WTC11 (cell line): ENCODE results near the gene USP4. TPM values are rescaled to one million over a fixed set of nuclear protein-coding genes. Genes with fewer than 3 reads are reported as not detected.
A peak's percentile ranks its signal among the peaks of the same experiment; 100 is the strongest.

Experiments used
- ATAC-seq: fragments of 200-7000 bp; cut with Tn5 transposase; 2 replicates; pipeline ENCODE4 v1.10.0; 2021; ENCODE audit warnings: mild to moderate bottlenecking, moderate library complexity
- CTCF ChIA-PET: fragments of 300-600 bp; sonication (Branson Sonifier 250); formaldehyde crosslinking; loops from one replicate; lab custom pipeline; 2021; ENCODE audit warnings: antibody characterized with exemption; lab: Charles Lee
- POLR2A ChIA-PET: fragments of 350-600 bp; sonication (Branson Sonifier 250); formaldehyde crosslinking; loops from one replicate; lab custom pipeline; 2021; ENCODE audit warnings: antibody characterized with exemption; lab: Charles Lee
- DNase-seq: peaks from one replicate; pipeline ENCODE4 v3.0.0; 2021; ENCODE audit warnings: low spot score
- H3K27ac Mint-ChIP-seq: 2 replicates; pipeline ENCODE4 v1.8.0; 2021; ENCODE audit warnings: mixed read lengths
- H3K27me3 Mint-ChIP-seq: 2 replicates; pipeline ENCODE4 v1.8.0; 2021; ENCODE audit warnings: low read depth, mild to moderate bottlenecking, moderate library complexity, mixed read lengths
- H3K36me3 Mint-ChIP-seq: 2 replicates; pipeline ENCODE4 v1.8.0; 2021; ENCODE audit warnings: mixed read lengths
- H3K4me1 Mint-ChIP-seq: 2 replicates; pipeline ENCODE4 v1.8.0; 2022; ENCODE audit warnings: mixed read lengths
- H3K4me3 Mint-ChIP-seq: 2 replicates; pipeline ENCODE4 v1.8.0; 2021; ENCODE audit warnings: mild to moderate bottlenecking, moderate library complexity, mixed read lengths
- H3K9me3 Mint-ChIP-seq: 2 replicates; pipeline ENCODE4 v1.8.0; 2021; ENCODE audit warnings: mixed read lengths
- ARID4B ChIP-seq: sonication (generic); formaldehyde crosslinking; IDR thresholded peaks from 2 replicates; pipeline ENCODE4 v1.8.0; 2023; ENCODE audit warnings: missing genetic modification reagents, mild to moderate bottlenecking, borderline replicate concordance
- FOXK1 ChIP-seq: sonication (generic); formaldehyde crosslinking; IDR thresholded peaks from 2 replicates; pipeline ENCODE4 v1.8.0; 2022; ENCODE audit warnings: mild to moderate bottlenecking, moderate library complexity, missing genetic modification reagents
- FOXP4 ChIP-seq: sonication (generic); formaldehyde crosslinking; IDR thresholded peaks from 2 replicates; pipeline ENCODE4 v1.8.0; 2022; ENCODE audit warnings: mild to moderate bottlenecking, missing genetic modification reagents
- GABPB1 ChIP-seq: sonication (generic); formaldehyde crosslinking; IDR thresholded peaks from 2 replicates; pipeline ENCODE4 v1.8.1; 2023; ENCODE audit warnings: mild to moderate bottlenecking, missing genetic modification reagents
- GRHL2 ChIP-seq: fragments of 250-450 bp; sonication (Bioruptor Pico); IDR thresholded peaks from 2 replicates; pipeline ENCODE4 v1.8.0; 2022; ENCODE audit warnings: mild to moderate bottlenecking, moderate library complexity; ENCODE audit not compliant: insufficient replicate concordance, severe bottlenecking
- NR3C1 ChIP-seq: sonication (generic); formaldehyde crosslinking; conservative IDR thresholded peaks from 2 replicates; pipeline ENCODE4 v1.8.1; 2023; ENCODE audit warnings: low read depth, mild to moderate bottlenecking, missing genetic modification reagents
- PRDM15 ChIP-seq: sonication (generic); formaldehyde crosslinking; IDR thresholded peaks from 2 replicates; pipeline ENCODE4 v1.8.0; 2022; ENCODE audit warnings: missing genetic modification reagents
- RORB ChIP-seq: fragments of 250-450 bp; sonication (Bioruptor Pico); IDR thresholded peaks from 2 replicates; pipeline ENCODE4 v1.9.0; 2021; ENCODE audit warnings: mild to moderate bottlenecking
- SOX15 ChIP-seq: fragments of 250-450 bp; sonication (Bioruptor Pico); IDR thresholded peaks from 2 replicates; pipeline ENCODE4 v1.9.0; 2021; ENCODE audit warnings: mild to moderate bottlenecking
- TP53 ChIP-seq: sonication (generic); formaldehyde crosslinking; IDR thresholded peaks from 2 replicates; pipeline ENCODE4 v1.8.1; 2023; ENCODE audit warnings: mild to moderate bottlenecking, missing genetic modification reagents
- ZBTB21 ChIP-seq: sonication (generic); formaldehyde crosslinking; IDR thresholded peaks from 2 replicates; pipeline ENCODE4 v1.8.1; 2023; ENCODE audit warnings: mild to moderate bottlenecking, missing genetic modification reagents, borderline replicate concordance
- ZBTB43 ChIP-seq: sonication (generic); formaldehyde crosslinking; IDR thresholded peaks from 2 replicates; pipeline ENCODE4 v1.8.1; 2023; ENCODE audit warnings: mild to moderate bottlenecking, missing genetic modification reagents
- ZMAT4 ChIP-seq: fragments of 250-450 bp; sonication (Bioruptor Pico); IDR thresholded peaks from 2 replicates; pipeline ENCODE4 v1.9.0; 2021; ENCODE audit warnings: mild to moderate bottlenecking
- ZNF671 ChIP-seq: fragments of 250-450 bp; sonication (Bioruptor Pico); IDR thresholded peaks from 2 replicates; pipeline ENCODE4 v1.8.0; 2021; ENCODE audit warnings: mild to moderate bottlenecking
- ZSCAN18 ChIP-seq: fragments of 250-450 bp; sonication (Bioruptor Pico); IDR thresholded peaks from 2 replicates; pipeline ENCODE4 v2.1.2; 2022; ENCODE audit warnings: mild to moderate bottlenecking, moderate library complexity
- total RNA-seq: library from RNA; stranded (reverse); gene quantifications from 3 replicates; pipeline ENCODE4 v1.2.3, GENCODE V29; 2021

The USP4 gene
- total RNA-seq, 1 experiment from 2014 or later, result 29.1 TPM

GRCh38 chr3:49389297-49389696 lies 49.4 kb upstream of the USP4 start:
- H3K27ac Mint-ChIP-seq, result no peak overlapping the region
- TF ChIP-seq SOX15, result no peak
- TF ChIP-seq, all 79 proteins: peak for 0
- Mint-ChIP-seq H3K36me3 (0 out of 2 replicates have a peak, but pooled peaks cover 12% of the 10 kb centered on the region), H3K27me3 (no peaks in the 10 kb centered on the region), H3K9me3 (no peaks in the 10 kb centered on the region), H3K4me3 (no peak overlapping the region), H3K4me1 (peaks cover 9% of the 10 kb centered on the region; the same call in 1 of the 2 replicates)
- ATAC-seq (no peak), DNase-seq (no peak)
- ChIA-PET POLR2A (interaction anchor here (1.2 kb wide), 1 partner anchor 8 kb away, joined by 3 read pairs; no protein-coding TSS in a partner anchor), CTCF (interaction anchor here (1.4 kb wide), 1 partner anchor 60 kb away, joined by 7 read pairs; no protein-coding TSS in a partner anchor)

GRCh38 chr3:49388289-49388820 lies 48.5 kb upstream of the USP4 start:
- ChIA-PET CTCF (interaction anchor here (1.4 kb wide), 1 partner anchor 61 kb away, joined by 7 read pairs; no protein-coding TSS in a partner anchor), POLR2A (interaction anchor here (1.2 kb wide), 1 partner anchor 9 kb away, joined by 3 read pairs; no protein-coding TSS in a partner anchor)
- H3K9me3 Mint-ChIP-seq, result no peaks in the 10 kb centered on the region
- H3K27me3 Mint-ChIP-seq, result no peaks in the 10 kb centered on the region
- TF ChIP-seq FOXK1 (CRISPR knock-in tag) (no peak), TP53 (no peak)
- H3K36me3 Mint-ChIP-seq, result 0 out of 2 replicates have a peak, but pooled peaks cover 12% of the 10 kb centered on the region
- ATAC-seq (no peak), DNase-seq (no peak)
- peaks cover 9% of the 10 kb centered on the region; the same call in 1 of the 2 replicates for H3K4me1 Mint-ChIP-seq
- no peak overlapping the region for H3K4me3 Mint-ChIP-seq
- peak overlapping the region; percentile 10; the same call in 1 of the 2 replicates for H3K27ac Mint-ChIP-seq

GRCh38 chr3:49387721-49388120 lies 47.9 kb upstream of the USP4 start:
- Mint-ChIP-seq H3K27ac (peak overlapping the region; percentile 18; the same call in 1 of the 2 replicates), H3K36me3 (0 out of 2 replicates have a peak, but pooled peaks cover 12% of the 10 kb centered on the region), H3K4me3 (no peak overlapping the region), H3K4me1 (peaks cover 9% of the 10 kb centered on the region; the same call in 1 of the 2 replicates), H3K27me3 (no peaks in the 10 kb centered on the region), H3K9me3 (no peaks in the 10 kb centered on the region)
- DNase-seq (no peak), ATAC-seq (no peak)
- CTCF ChIA-PET, result no interaction called here
- POLR2A ChIA-PET, result no interaction called here
- TF ChIP-seq ARID4B (CRISPR knock-in tag) (no peak), ZMAT4 (CRISPR knock-in tag) (no peak), ZNF671 (CRISPR knock-in tag) (no peak), GRHL2 (CRISPR knock-in tag) (no peak), PRDM15 (CRISPR knock-in tag) (no peak), RORB (CRISPR knock-in tag) (no peak), FOXP4 (CRISPR knock-in tag) (no peak), ZBTB43 (CRISPR knock-in tag) (no peak), ZSCAN18 (CRISPR knock-in tag) (no peak), GABPB1 (no peak), NR3C1 (CRISPR knock-in tag) (no peak), ZBTB21 (CRISPR knock-in tag) (no peak)
